Middle frontal gyrus (tissue), 1 donor: Measurements from ENCODE around the gene ADM2.

Experiments
- DNase-seq: peaks from one replicate; pipeline ENCODE4 v3.0.0-alpha.2; 2015; ENCODE audit warnings: low spot score; ENCODE audit errors: extremely low spot score

Gene ADM2

DNA sequence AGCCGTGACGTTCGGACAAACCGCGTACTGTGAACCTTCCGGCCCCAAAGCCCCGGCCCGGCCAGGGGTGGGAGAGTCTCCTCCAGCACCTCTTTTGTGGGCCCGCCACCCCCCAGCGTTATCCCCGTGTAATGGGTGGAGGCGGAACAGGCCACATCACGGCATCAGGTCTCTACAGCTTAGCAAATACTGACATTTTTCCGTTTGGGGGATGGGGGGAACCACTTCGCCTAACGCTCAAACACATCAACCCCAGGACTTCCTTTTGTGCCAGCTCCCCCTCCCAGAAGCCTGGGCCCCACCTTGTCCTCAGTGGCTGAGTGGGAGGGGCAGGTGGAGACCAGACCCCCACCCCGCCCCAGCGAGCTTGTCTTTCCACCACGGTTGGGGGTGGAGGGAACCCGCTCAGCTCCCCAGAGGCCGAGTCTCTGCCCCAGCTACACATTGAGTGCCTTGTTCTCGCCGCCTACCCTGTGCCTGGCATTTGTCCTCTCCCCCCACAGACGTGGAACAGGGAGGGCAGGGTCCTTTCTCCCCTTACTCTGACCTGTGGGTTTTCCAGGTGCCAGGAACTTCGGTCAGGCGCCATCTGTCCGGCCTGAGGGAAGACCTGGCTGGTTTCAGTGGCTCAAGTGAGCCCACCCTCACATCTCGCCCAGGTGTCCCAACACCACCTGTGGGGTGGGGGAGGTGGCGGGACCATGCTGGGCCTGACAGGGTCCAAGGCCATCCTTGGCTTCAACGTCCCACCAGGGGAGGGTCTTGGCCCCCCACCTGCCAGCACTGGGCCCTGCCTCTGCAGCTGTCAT, 36.1 kb upstream of the ADM2 start:
- DNase-seq = no peak

- no peak for DNase-seq
Observed at GRCh38 chr22:50445880-50446707, 35.2 kb upstream of the ADM2 start.

GRCh38 chr22:50446708-50447575, 34.4 kb upstream of the ADM2 start:
- DNase-seq = no peak

- no peak for DNase-seq
Observed at GRCh38 chr22:50447576-50448551, 33.5 kb upstream of the ADM2 start.

DNA sequence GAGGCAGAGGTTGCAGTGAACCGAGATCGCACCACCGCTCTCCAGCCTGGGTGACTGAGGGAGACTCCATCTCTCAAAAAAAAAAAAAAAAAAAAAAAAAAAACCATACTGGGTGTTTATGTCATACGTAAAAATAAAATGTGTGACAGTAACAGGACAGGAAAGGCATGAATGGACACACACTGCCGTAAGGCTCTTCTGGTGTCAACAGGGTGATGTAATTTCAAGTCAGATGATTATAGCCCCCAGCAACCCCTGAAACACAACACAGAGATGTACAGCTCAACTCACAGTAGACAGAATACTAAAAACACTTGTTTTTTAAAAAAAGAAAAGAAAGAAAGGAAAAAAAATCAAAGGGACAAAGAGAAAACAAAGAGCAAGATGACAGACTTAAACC, 28.7 kb upstream of the ADM2 start:
- no peak for DNase-seq

- DNase-seq = no peak
Observed at GRCh38 chr22:50454556-50455075, 26.7 kb upstream of the ADM2 start.

DNA sequence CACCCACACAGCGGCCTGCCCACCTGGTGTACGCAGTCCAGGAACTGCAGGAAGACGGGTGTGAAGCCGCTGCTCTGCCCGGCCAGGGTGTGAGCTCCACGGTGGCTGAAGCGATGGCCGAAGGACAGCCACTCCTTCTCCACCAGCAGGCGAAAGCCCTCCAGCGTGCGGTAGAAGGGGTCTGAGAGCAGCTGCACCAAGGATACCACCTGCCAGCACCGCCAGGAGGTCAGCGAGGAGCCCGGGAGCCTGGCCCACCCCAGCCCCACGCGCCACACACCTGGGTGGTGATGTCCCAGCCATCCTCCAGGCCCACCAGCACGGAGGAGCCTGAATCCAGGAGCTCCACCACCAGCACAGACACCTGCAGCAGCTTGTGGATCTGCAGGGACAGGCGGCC, 26.1 kb upstream of the ADM2 start:
- no peak for DNase-seq

GRCh38 chr22:50456026-50456425, 25.3 kb upstream of the ADM2 start:
- DNase-seq = no peak

GRCh38 chr22:50456466-50457234, 24.7 kb upstream of the ADM2 start:
- DNase-seq = no peak

DNA sequence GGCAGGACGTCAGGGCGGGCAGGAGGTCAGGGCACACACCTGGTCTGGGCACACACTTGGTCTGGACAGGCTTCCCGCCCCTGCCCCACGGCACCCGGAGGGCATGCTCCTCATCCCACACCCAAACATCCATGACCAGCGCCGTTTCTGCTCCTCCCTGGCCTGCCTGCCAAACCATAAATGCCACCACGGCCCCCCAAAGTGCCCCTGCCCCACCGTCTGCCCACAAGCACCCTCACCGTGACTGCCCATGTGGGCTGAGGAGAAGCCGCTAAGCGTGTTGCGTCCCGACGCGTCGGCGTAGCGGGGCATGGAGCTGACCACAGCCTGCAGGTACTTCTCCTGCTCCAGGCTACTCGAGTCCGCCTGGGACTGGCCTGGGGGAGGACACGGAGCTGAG, 22.3 kb upstream of the ADM2 start:
- no peak for DNase-seq

GRCh38 chr22:50459496-50460140, 21.7 kb upstream of the ADM2 start:
- no peak for DNase-seq

GRCh38 chr22:50460938-50461337, 20.4 kb upstream of the ADM2 start:
- DNase-seq = no peak

DNA sequence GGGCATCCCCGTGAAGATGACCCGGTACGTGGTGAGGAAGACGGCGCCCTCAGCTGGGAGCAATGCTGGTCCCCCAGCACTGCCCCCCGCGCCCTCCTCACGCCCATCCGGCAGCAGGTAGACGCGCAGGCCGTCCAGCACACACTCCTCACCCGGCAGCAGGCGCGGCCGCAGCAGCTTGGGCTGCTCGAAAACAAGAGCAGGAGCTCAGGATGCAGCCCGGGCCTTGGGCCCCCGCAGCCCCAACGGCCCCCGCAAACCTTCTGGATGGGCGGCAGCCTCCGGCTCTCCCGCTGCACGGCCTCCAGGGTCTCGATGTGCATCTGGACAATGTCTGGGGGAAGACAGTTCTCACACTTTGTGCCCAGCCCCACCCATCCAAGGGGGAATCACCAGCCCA, 19.8 kb upstream of the ADM2 start:
- DNase-seq = no peak

DNA sequence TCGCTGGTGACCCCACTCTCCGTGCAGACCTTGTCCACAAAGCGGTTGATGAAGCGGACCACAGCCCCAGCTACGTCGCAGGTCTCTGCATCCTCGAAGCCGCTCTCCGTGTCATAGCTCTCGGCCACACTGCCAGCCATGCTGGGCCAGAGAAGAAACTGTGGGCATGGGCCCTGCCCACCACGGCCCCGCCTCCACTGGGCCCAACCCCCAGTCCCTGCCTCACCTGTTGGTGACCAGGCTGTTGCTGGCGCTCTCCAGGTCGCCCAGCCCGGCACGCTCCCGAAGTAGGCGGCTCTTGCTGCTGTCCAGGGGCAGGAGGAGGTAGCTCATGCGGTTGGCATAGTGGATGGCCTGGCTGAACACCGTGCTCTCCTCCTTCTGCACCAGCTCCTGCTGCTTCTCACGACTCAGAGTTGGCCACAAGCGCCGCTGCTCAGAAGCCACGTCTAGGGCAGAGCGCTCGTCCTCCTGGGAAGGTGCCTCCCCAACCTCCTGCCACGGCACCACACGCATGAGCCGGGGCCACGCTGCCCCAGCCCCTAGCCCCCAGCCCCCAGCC, 19.3 kb upstream of the ADM2 start:
- no peak for DNase-seq

DNA sequence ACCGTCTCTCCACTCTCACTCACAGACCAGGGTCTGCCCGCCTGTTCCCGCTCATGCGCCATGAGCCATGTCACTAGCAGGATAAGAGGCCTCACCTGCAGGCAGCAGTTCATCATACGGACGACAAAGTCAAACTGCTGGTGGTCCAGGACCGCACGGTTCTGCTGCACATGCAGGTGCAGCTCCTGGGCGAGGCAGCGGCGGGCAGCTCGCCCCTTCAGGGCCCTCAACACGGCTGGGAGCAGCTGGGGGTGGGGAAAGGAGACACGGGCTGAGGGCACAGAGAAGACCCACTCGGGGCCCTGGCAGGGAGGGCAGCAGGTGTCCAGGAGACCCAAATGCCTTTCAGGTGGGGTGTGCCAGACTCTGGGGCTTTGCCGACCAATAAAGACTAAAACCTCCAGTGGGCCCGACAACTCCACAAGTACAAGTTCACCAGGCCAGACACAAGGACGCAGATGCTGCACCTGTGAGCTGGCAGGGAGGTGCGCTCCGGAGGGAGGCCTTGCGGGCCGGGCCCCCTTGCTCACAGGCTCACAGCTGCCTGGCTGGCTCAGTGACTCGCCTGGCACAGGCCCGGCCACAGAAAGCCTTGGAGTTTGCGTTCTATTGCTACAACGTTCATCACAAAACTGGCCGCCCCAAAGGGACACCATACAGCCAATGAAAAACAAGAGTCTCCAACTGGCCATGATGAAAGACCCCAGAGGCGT, 18.0 kb upstream of the ADM2 start:
- no peak for DNase-seq

DNA sequence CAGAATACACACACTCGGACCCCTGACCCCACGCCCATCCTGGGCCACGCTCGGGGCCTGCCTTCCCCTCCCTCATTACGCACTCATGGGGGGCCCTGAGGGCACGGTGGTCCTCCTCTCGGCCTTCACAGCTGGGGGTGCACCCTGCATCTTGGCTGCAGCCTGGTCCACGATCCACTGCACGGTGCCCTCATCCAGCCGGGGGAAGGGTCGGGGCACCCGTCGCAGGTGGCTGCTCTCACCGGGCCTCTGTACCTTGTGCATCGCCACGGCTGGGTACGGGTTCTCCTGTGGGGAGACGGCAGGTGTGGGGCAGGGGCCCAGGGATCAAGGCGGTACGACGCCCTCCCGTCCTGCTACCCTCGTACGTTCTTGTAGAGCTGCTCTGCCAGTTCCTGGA, 16.9 kb upstream of the ADM2 start:
- DNase-seq = no peak

- DNase-seq = no peak
Observed at GRCh38 chr22:50465066-50465930, 16.0 kb upstream of the ADM2 start.
